Measurements from ENCODE around the gene PRR33. TPM values are rescaled to one million over a fixed set of nuclear protein-coding genes. Genes with fewer than 3 reads are reported as not detected.

Gene PRR33
- total and polyA plus RNA-seq, 8 donors, result not detected

DNA sequence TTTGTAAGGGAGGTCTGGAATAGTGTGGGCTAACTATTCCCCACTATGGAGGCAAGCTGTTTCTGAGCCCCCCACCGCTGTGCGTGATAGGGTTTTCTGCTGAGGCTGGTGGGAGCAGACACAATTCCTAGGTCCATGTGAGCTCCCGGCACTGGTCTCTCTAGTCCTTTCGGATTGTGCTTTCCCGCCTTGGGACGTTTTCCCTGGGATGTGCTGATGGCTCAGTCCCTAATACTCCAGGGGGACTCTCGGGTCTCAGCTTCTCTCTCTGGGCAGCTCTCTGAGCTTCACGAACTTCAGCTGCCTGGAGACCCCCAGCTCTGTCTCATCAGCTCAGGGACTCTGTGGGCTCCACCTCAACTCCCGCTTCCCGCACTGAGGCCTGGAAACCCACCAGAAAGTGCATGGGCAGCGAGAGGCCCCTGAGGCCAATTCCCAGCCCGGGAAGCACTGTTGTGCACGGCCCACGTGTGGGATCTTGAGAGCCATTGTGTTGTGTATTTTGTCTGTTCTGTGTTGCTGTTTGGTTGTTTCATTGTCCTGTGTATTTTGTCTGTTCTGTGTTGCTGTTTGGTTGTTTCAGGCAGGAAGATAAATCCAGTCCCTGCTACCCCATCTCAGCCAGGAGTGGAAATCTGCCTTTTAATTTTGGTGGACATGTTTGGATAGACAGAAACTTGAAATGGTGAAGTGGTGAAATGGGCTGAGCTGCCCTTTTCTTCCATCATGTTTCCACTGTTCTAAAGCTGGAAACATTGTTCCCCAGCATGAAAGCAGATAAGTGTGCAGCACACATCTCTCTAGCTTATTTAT is 15.1 kb upstream of the PRR33 start:
- TF ChIP-seq CTCF (IDR thresholded peaks at IDR 0.05), result no peak
- Histone ChIP-seq H3K4me1 (no peaks in the 10 kb centered on the region), H3K27me3 (no peaks in the 10 kb centered on the region), H3K4me3 (no peak overlapping the region), H3K9me3 (no peaks in the 10 kb centered on the region), H3K27ac (no peak overlapping the region), H3K36me3 (no peaks in the 10 kb centered on the region)
- intact Hi-C loops (cut with DNase I), result no loop called here
- DNase-seq, result no peak
- no peak for ATAC-seq
- 74 to 80% methylated on average over 14 of the region's 14 CpGs for WGBS, 2 donors
- no peak for FAIRE-seq

- intact Hi-C loops (cut with DNase I), result no loop called here
- H3K9me3 ChIP-seq, result no peaks in the 10 kb centered on the region
- 49 to 61% methylated on average over 5 of the region's 5 CpGs for WGBS, 2 donors
- no peak for ATAC-seq
- no peak overlapping the region for H3K4me3 ChIP-seq
- H3K27me3 ChIP-seq, result no peaks in the 10 kb centered on the region
- no peak for TF ChIP-seq CTCF (IDR thresholded peaks at IDR 0.05)
- H3K4me1 ChIP-seq, result no peaks in the 10 kb centered on the region
- no peak for FAIRE-seq
- no peaks in the 10 kb centered on the region for H3K36me3 ChIP-seq
- no peak for DNase-seq
- H3K27ac ChIP-seq, result no peak overlapping the region
Measured at GRCh38 chr11:1906181-1906580, 14.5 kb upstream of the PRR33 start.

- TF ChIP-seq CTCF (IDR thresholded peaks at IDR 0.05), result no peak
- H3K27ac ChIP-seq, result no peak overlapping the region
- WGBS, 2 donors, result 93 to 97% methylated on average over 5 of the region's 5 CpGs
- no peak overlapping the region for H3K4me3 ChIP-seq
- intact Hi-C loops (cut with DNase I), result loop anchor here in 2 of 3 donors (10.0 kb wide), 1 partner anchor 45 kb away; the partner anchor contains the start of gene MRPL23 (in 2 of the 2)
- H3K36me3 ChIP-seq, result no peaks in the 10 kb centered on the region
- H3K4me1 ChIP-seq, result peaks cover 0 to 9% (median 0%) of the 10 kb centered on the region in 3 donors
- no peaks in the 10 kb centered on the region for H3K9me3 ChIP-seq
- no peak for FAIRE-seq
- DNase-seq, result no peak
- no peak for ATAC-seq
- H3K27me3 ChIP-seq, result no peaks in the 10 kb centered on the region
Measured at GRCh38 chr11:1899686-1900085, 8.0 kb upstream of the PRR33 start.

DNA sequence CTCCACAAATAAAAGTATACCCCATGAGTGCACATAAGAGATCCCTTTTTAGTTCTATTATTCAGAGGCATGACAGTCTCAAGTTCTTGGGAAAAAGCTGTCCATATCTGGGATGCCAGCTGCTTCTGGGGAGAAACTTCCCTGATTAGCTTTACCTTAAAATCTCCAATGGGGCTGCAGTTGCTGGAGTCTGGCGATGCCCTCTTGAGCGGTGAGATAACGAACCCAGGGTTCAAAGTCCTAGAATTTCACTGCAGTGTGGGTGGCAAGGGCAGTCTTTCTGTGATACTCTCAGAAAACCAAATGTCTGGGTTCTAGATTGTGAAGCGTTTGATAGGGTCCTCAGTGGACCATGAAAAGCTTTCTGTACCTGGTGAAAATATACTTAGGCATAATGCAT is 7.4 kb upstream of the PRR33 start:
- no peak overlapping the region for H3K27ac ChIP-seq
- FAIRE-seq (no peak), ATAC-seq (peak in 3 of 4 donors; percentile 50 to 80 (median 72)), DNase-seq (no peak)
- TF ChIP-seq CTCF (IDR thresholded peaks at IDR 0.05), result no peak
- no peaks in the 10 kb centered on the region for H3K9me3 ChIP-seq
- no peaks in the 10 kb centered on the region for H3K36me3 ChIP-seq
- 21 to 40% methylated on average over 4 of the region's 4 CpGs for WGBS, 2 donors
- H3K27me3 ChIP-seq, result no peaks in the 10 kb centered on the region
- intact Hi-C loops (cut with DNase I), result loop anchor here in 2 of 3 donors (10.0 kb wide), 1 partner anchor 46 kb away; the partner anchor contains the start of gene MRPL23 (in 2 of the 2)
- H3K4me3 ChIP-seq, result no peak overlapping the region
- H3K4me1 ChIP-seq, result peaks cover 0 to 9% (median 0%) of the 10 kb centered on the region in 3 donors

GRCh38 chr11:1896923-1897322 is 5.2 kb upstream of the PRR33 start:
- no peak for TF ChIP-seq CTCF (IDR thresholded peaks at IDR 0.05)
- DNase-seq (no peak), ATAC-seq (peak in 1 of 4 donors; percentile 50), FAIRE-seq (no peak)
- H3K9me3 ChIP-seq, result no peaks in the 10 kb centered on the region
- no peak overlapping the region for H3K4me3 ChIP-seq
- intact Hi-C loops (cut with DNase I), result loop anchor here in 2 of 3 donors (10.0 kb wide), 1 partner anchor 48 kb away; the partner anchor contains the start of gene MRPL23 (in 2 of the 2)
- H3K4me1 ChIP-seq, result peaks cover 0 to 9% (median 0%) of the 10 kb centered on the region in 3 donors
- H3K27ac ChIP-seq, result no peak overlapping the region
- H3K27me3 ChIP-seq, result no peaks in the 10 kb centered on the region
- H3K36me3 ChIP-seq, result no peaks in the 10 kb centered on the region
- WGBS, 2 donors, result 89% methylated on average over 12 of the region's 12 CpGs
